ENCODE measurements around the gene SEC14L1. TPM values are rescaled to one million over a fixed set of nuclear protein-coding genes. Genes with fewer than 3 reads are reported as not detected.

SEC14L1 gene
- total and polyA plus RNA-seq, 12 donors: 61.8 to 255 (median 143) TPM

DNA sequence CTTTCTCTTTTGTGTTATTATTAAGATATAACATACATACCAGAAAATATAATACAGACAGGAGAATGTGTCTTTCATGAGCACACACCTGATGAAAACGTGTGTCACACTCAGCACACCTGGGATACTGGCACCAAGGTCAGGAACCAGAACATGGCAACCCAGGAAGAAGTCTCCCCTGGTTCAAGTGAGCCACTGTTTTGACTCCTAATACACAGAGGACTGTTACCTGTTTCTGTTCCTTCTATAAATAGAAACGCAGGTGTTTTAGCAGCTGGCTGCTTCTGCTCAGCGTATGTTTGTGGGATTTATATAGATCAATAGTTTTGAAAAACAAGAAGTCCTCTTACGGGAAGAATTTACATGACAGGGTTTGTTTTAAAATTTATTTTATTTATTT, 3.5 kb downstream of the SEC14L1 start:
- Histone ChIP-seq H3K4me1 (replicated peaks in 1 of 2) (peaks cover 74 to 78% of the 10 kb centered on the region in 2 donors), H3K4me3 (peak overlapping the region in 1 of 4 donors; percentile 86), H3K27ac (peak overlapping the region in 4 of 5 donors; percentile 2 to 99 (median 96)), H3K9me3 (replicated peaks in 1 of 3) (no peaks in the 10 kb centered on the region), H3K36me3 (replicated peaks in 1 of 2) (peaks cover 0 to 41% of the 10 kb centered on the region in 2 donors), H3K27me3 (no peaks in the 10 kb centered on the region)
- WGBS, 4 donors: 64 to 76% (median 72%) methylated on average over 4 of the region's 4 CpGs
- no peak for TF ChIP-seq POLR2A (IDR thresholded peaks at IDR 0.05)
- TF ChIP-seq, protein P1, sequence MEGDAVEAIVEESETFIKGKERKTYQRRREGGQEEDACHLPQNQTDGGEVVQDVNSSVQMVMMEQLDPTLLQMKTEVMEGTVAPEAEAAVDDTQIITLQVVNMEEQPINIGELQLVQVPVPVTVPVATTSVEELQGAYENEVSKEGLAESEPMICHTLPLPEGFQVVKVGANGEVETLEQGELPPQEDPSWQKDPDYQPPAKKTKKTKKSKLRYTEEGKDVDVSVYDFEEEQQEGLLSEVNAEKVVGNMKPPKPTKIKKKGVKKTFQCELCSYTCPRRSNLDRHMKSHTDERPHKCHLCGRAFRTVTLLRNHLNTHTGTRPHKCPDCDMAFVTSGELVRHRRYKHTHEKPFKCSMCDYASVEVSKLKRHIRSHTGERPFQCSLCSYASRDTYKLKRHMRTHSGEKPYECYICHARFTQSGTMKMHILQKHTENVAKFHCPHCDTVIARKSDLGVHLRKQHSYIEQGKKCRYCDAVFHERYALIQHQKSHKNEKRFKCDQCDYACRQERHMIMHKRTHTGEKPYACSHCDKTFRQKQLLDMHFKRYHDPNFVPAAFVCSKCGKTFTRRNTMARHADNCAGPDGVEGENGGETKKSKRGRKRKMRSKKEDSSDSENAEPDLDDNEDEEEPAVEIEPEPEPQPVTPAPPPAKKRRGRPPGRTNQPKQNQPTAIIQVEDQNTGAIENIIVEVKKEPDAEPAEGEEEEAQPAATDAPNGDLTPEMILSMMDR (IDR thresholded peaks at IDR 0.05): no peak
- intact Hi-C loops (cut with DNase I): loop anchor here in 1 of 2 donors (10.0 kb wide), 2 partner anchors 49 to 61 kb away; no protein-coding TSS in a partner anchor
- DNase-seq: no peak

DNA sequence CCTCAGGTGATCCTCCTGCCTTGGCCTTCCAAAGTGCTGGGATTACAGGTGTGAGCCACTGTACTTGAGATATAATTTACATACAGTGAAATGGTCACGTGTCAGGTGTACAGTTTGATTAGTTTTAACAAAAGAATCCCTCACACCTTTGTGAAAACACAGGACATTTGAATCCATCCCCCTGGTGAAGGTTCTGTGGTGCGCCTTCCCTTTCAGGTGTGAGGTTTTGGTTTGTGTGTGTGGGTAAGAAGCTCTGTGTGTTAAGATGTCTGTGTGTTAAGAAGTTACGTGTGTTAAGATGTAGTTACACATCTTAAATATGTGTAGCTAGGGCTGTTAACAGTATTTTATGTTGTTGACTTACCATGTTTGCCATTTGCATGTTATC, 4.4 kb downstream of the SEC14L1 start:
- TF ChIP-seq, protein P1 (IDR thresholded peaks at IDR 0.05): no peak
- TF ChIP-seq POLR2A (IDR thresholded peaks at IDR 0.05): no peak
- intact Hi-C loops (cut with DNase I): loop anchor here in 1 of 2 donors (10.0 kb wide), 2 partner anchors 50 to 60 kb away; no protein-coding TSS in a partner anchor
- 69 to 91% (median 77%) methylated on average over 3 of the region's 3 CpGs for WGBS, 4 donors
- H3K27me3 ChIP-seq: no peaks in the 10 kb centered on the region
- H3K36me3 ChIP-seq (replicated peaks in 1 of 2): peaks cover 0 to 44% of the 10 kb centered on the region in 2 donors
- H3K27ac ChIP-seq: peak overlapping the region; percentile 6 to 99 (median 94)
- H3K9me3 ChIP-seq (replicated peaks in 1 of 3): no peaks in the 10 kb centered on the region
- H3K4me1 ChIP-seq (replicated peaks in 1 of 2): peaks cover 76 to 81% of the 10 kb centered on the region in 2 donors
- peak overlapping the region in 1 of 4 donors; percentile 86 for H3K4me3 ChIP-seq
- no peak for DNase-seq

DNA sequence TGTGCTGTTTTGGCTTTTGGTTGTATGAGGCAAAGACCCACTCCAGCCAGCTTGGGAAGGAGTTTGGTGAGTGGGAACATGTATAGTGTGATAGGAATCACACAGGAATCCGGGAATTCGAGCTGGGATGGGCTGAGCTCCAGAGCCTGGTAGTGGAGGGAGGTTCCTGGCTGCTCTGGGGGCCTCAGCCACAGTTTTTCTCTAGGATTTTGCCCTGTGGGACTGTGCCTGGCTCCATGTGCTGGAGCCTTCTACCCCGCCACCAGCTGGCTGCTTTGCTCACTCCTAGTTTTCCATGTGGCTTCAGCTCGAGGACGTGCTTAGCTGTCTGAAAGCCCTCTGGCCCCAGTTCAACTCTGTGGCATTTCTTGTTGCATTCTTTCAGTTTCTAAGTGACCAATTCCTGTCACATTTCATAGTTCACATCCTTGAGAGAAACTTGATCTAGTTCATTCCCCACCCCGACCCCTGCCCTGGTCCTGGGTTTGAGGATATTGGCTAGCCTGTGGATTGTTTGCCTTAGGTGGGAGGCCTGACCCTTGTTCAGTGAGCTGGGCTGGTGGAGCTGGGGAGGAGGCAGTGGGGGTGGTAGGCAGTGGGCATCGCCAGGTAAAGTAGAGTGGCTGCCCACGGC, 5.0 kb downstream of the SEC14L1 start:
- H3K9me3 ChIP-seq (replicated peaks in 1 of 3): no peaks in the 10 kb centered on the region
- TF ChIP-seq POLR2A (IDR thresholded peaks at IDR 0.05): peak in 1 of 2 donors; percentile 55
- TF ChIP-seq, protein P1 (IDR thresholded peaks at IDR 0.05): peak in 4 of 6 experiments; percentile 5 to 42 (median 24)
- 15 to 22% (median 18%) methylated on average over 8 of the region's 8 CpGs for WGBS, 4 donors
- H3K36me3 ChIP-seq (replicated peaks in 1 of 2): peaks cover 0 to 49% of the 10 kb centered on the region in 2 donors
- peak overlapping the region; percentile 55 to 99 (median 94) for H3K27ac ChIP-seq
- DNase-seq: peak; percentile 78 to 97 (median 94)
- H3K27me3 ChIP-seq: no peaks in the 10 kb centered on the region
- intact Hi-C loops (cut with DNase I): loop anchor here in 1 of 2 donors (10.0 kb wide), 2 partner anchors 51 to 59 kb away; no protein-coding TSS in a partner anchor
- peak overlapping the region in 1 of 4 donors; percentile 86 for H3K4me3 ChIP-seq
- H3K4me1 ChIP-seq (replicated peaks in 1 of 2): peaks cover 76 to 86% of the 10 kb centered on the region in 2 donors

DNA sequence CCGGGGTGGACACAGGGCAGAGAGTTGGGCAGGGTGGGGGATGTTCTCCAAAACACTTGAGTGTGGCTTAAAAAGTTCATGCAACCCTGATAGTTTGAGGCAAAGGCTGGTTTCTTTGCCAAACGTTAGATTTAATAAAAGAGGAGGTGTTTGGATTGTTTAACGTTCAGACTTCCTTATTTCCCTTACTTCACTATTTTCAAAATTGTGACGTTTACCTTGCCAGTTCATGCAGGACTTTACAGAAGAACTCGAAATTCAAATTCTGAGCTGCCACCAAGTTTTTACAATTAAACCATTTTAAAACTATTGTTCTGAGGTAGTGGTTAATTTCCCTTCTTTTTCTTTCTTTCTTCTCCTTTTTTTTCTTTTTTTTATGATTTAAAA, 5.5 kb downstream of the SEC14L1 start:
- Histone ChIP-seq H3K27ac (peak overlapping the region; percentile 55 to 99 (median 94)), H3K9me3 (replicated peaks in 1 of 3) (no peaks in the 10 kb centered on the region), H3K4me3 (peak overlapping the region in 1 of 4 donors; percentile 86), H3K27me3 (no peaks in the 10 kb centered on the region), H3K36me3 (replicated peaks in 1 of 2) (peaks cover 0 to 54% of the 10 kb centered on the region in 2 donors), H3K4me1 (replicated peaks in 1 of 2) (peaks cover 76 to 91% of the 10 kb centered on the region in 2 donors)
- WGBS, 4 donors: 18 to 24% (median 23%) methylated on average over 5 of the region's 5 CpGs
- TF ChIP-seq POLR2A (IDR thresholded peaks at IDR 0.05): no peak
- TF ChIP-seq, protein P1 (IDR thresholded peaks at IDR 0.05): no peak
- intact Hi-C loops (cut with DNase I): loop anchor here in 1 of 2 donors (10.0 kb wide), 2 partner anchors 51 to 59 kb away; no protein-coding TSS in a partner anchor
- DNase-seq: no peak
